ENCODE measurements around the gene CUEDC1. TPM values are rescaled to one million over a fixed set of nuclear protein-coding genes. Genes with fewer than 3 reads are reported as not detected.
"Not testable (repeated sequence)": the region's sequence is repeated elsewhere in the genome, so short reads cannot be mapped to it uniquely, and the experiment has no call there.

CUEDC1 gene
- total and polyA plus RNA-seq, 4 donors = 19.7 to 55.7 (median 29.2) TPM

DNA sequence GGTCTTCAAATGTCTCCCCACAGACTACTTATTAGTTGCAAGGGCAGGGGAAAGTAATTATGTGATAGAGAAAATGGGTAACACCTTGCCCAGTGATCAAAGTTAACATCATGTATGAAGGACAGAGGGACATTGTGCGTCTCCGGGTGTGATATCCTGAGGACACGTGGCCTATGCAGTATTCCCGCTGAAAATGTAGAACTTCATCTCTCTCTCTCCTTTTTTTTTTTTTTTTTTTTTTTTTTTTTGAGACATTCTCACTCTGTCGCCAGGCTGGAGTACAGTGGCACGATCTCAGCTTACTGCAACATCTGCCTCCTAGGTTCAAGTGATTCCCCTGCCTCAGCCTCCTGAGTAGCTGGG is 7.9 kb upstream of the CUEDC1 start:
- no peaks in the 10 kb centered on the region for H3K4me1 ChIP-seq (ENCODE audit: control insufficient read depth in 5 of 5, insufficient read depth in 5 of 5, low read length in 5 of 5)
- no peaks in the 10 kb centered on the region for H3K36me3 ChIP-seq (ENCODE audit: control insufficient read depth in 4 of 4, insufficient read depth in 4 of 4, low read length in 4 of 4)
- no peaks in the 10 kb centered on the region for H3K9me3 ChIP-seq (ENCODE audit: control insufficient read depth in 4 of 4, insufficient read depth in 3 of 4, low read length in 3 of 4)
- 93 to 95% methylated on average over 6 of the region's 6 CpGs for WGBS, 2 donors
- TF ChIP-seq CTCF (IDR thresholded peaks at IDR 0.05; ENCODE audit: control extremely low read depth, extremely low read depth) = no peak
- ATAC-seq (ENCODE audit: insufficient read depth, low FRiP score) = no peak
- no peak overlapping the region for H3K27ac ChIP-seq (ENCODE audit: low read depth in 1 of 2, low read length in 1 of 2)
- H3K27me3 ChIP-seq (ENCODE audit: control insufficient read depth in 3 of 3, insufficient read depth in 3 of 3, low read length in 2 of 3) = no peaks in the 10 kb centered on the region
- no peak overlapping the region for H3K4me3 ChIP-seq
- no peak overlapping the region for H3K9ac ChIP-seq (ENCODE audit: insufficient read depth in 1 of 2, low read length in 2 of 2)
- no peak for DNase-seq

GRCh38 chr17:57962279-57963148 is 7.3 kb upstream of the CUEDC1 start:
- Histone ChIP-seq H3K9me3 (ENCODE audit: control insufficient read depth in 4 of 4, insufficient read depth in 3 of 4, low read length in 3 of 4) (no peaks in the 10 kb centered on the region), H3K27me3 (ENCODE audit: control insufficient read depth in 3 of 3, insufficient read depth in 3 of 3, low read length in 2 of 3) (no peaks in the 10 kb centered on the region), H3K36me3 (ENCODE audit: control insufficient read depth in 4 of 4, insufficient read depth in 4 of 4, low read length in 4 of 4) (no peaks in the 10 kb centered on the region), H3K4me3 (no peak overlapping the region), H3K9ac (ENCODE audit: insufficient read depth in 1 of 2, low read length in 2 of 2) (no peak overlapping the region), H3K4me1 (ENCODE audit: control insufficient read depth in 5 of 5, insufficient read depth in 5 of 5, low read length in 5 of 5) (no peaks in the 10 kb centered on the region), H3K27ac (ENCODE audit: low read depth in 1 of 2, low read length in 1 of 2) (no peak overlapping the region)
- WGBS, 2 donors = 79 to 90% methylated on average over 8 of the region's 8 CpGs
- ATAC-seq (ENCODE audit: insufficient read depth, low FRiP score) = no peak
- no peak for TF ChIP-seq CTCF (IDR thresholded peaks at IDR 0.05; ENCODE audit: control extremely low read depth, extremely low read depth)
- no peak for DNase-seq

GRCh38 chr17:57959929-57960328 is 4.7 kb upstream of the CUEDC1 start:
- no peak for ATAC-seq (ENCODE audit: insufficient read depth, low FRiP score)
- H3K4me3 ChIP-seq = no peak overlapping the region
- H3K9me3 ChIP-seq (ENCODE audit: control insufficient read depth in 4 of 4, insufficient read depth in 3 of 4, low read length in 3 of 4) = no peaks in the 10 kb centered on the region
- no peak for DNase-seq
- H3K27ac ChIP-seq (ENCODE audit: low read depth in 1 of 2, low read length in 1 of 2) = no peak overlapping the region
- H3K36me3 ChIP-seq (ENCODE audit: control insufficient read depth in 4 of 4, insufficient read depth in 4 of 4, low read length in 4 of 4) = no peaks in the 10 kb centered on the region
- H3K4me1 ChIP-seq (ENCODE audit: control insufficient read depth in 5 of 5, insufficient read depth in 5 of 5, low read length in 5 of 5) = peaks cover 0 to 13% (median 0%) of the 10 kb centered on the region in 5 donors
- 92 to 94% methylated on average over 6 of the region's 6 CpGs for WGBS, 2 donors
- no peaks in the 10 kb centered on the region for H3K27me3 ChIP-seq (ENCODE audit: control insufficient read depth in 3 of 3, insufficient read depth in 3 of 3, low read length in 2 of 3)
- no peak overlapping the region for H3K9ac ChIP-seq (ENCODE audit: insufficient read depth in 1 of 2, low read length in 2 of 2)
- TF ChIP-seq CTCF (IDR thresholded peaks at IDR 0.05; ENCODE audit: control extremely low read depth, extremely low read depth) = no peak

DNA sequence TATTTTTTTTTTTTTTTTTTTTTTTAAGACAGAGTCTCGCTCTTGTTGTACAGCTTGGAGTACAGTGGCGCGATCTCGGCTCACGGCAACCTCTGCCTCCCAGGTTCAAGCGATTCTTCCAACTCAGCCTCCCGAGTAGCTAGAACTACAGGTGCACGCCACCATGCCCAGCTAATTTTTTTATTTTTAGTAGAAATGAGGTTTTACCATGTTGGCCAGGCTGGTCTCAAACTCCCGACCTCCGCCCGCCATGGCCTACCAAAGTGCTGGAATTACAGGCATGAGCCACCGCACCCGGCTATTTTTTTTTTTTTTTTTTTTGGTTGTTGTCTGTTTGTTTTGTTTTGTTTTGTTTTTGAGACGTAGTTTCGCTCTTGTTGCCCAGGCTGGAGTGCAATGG is 3.2 kb upstream of the CUEDC1 start:
- H3K9ac ChIP-seq (ENCODE audit: insufficient read depth in 1 of 2, low read length in 2 of 2); H3K27ac ChIP-seq (ENCODE audit: low read depth in 1 of 2, low read length in 1 of 2); H3K4me3 ChIP-seq; DNase-seq; ATAC-seq (ENCODE audit: insufficient read depth, low FRiP score); H3K27me3 ChIP-seq (ENCODE audit: control insufficient read depth in 3 of 3, insufficient read depth in 3 of 3, low read length in 2 of 3); H3K36me3 ChIP-seq (ENCODE audit: control insufficient read depth in 4 of 4, insufficient read depth in 4 of 4, low read length in 4 of 4); H3K9me3 ChIP-seq (ENCODE audit: control insufficient read depth in 4 of 4, insufficient read depth in 3 of 4, low read length in 3 of 4): not testable (repeated sequence)
- peaks cover 5 to 20% (median 6%) of the 10 kb centered on the region in 5 donors for H3K4me1 ChIP-seq (ENCODE audit: control insufficient read depth in 5 of 5, insufficient read depth in 5 of 5, low read length in 5 of 5)
- 97% methylated on average over 13 to 15 of the region's 15 CpGs for WGBS, 2 donors

Measured in lung (tissue), 12 donors.